Measurements from ENCODE around the gene GYS2. TPM values are rescaled to one million over a fixed set of nuclear protein-coding genes. Genes with fewer than 3 reads are reported as not detected.

Gene GYS2
- total and polyA plus RNA-seq, 2 donors (not counting 1 experiment from before 2014, with no cell fraction given): not detected

DNA sequence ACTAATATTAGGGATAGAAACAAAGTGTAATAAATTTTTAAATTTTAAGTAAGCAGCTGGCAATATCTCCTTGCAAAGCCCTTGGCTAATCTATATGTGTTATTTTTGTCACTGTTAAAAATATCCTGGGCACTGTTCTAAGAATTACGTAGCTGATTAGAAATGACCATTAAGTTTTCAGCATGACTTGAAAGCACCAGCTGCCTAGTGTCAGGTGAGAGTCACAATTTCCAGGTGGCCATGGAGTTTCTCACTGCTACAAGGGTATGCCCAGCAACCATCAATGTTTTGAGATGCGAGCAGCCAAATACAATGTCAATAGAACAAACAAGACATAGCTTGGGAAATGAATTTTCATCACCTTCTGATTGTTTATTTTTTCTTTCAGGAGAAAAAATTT lies 23.3 kb upstream of the GYS2 start:
- Histone ChIP-seq H3K9me3 (ENCODE audit: control insufficient read depth, insufficient read depth, low read depth, low read length) (no peaks in the 10 kb centered on the region), H4K20me1 (ENCODE audit: control insufficient read depth, extremely low read depth, insufficient read depth, low read length) (no peaks in the 10 kb centered on the region), H3K4me1 (ENCODE audit: control insufficient read depth, extremely low read depth, insufficient read depth, low read length) (no peaks in the 10 kb centered on the region), H3K27ac (ENCODE audit: insufficient read depth, low read length) (no peak overlapping the region), H3K27me3 (ENCODE audit: control insufficient read depth, insufficient read depth, low read length) (no peaks in the 10 kb centered on the region), H3K9ac (ENCODE audit: insufficient read depth, low read length) (no peak overlapping the region), H3K36me3 (ENCODE audit: control insufficient read depth, insufficient read depth, low read length) (no peaks in the 10 kb centered on the region), H3K4me2 (ENCODE audit: extremely low read depth, insufficient read depth, low read length) (no peak overlapping the region), H2AFZ (ENCODE audit: low read length) (no peak overlapping the region), H3K4me3 (replicated peaks in 1 of 4; ENCODE audit: control extremely low read depth in 1 of 4, insufficient read depth in 1 of 4, low read depth in 3 of 4, low read length in 4 of 4) (no peak overlapping the region), H3K79me2 (ENCODE audit: control insufficient read depth, insufficient read depth, low read length) (no peaks in the 10 kb centered on the region)
- TF ChIP-seq, protein P1, sequence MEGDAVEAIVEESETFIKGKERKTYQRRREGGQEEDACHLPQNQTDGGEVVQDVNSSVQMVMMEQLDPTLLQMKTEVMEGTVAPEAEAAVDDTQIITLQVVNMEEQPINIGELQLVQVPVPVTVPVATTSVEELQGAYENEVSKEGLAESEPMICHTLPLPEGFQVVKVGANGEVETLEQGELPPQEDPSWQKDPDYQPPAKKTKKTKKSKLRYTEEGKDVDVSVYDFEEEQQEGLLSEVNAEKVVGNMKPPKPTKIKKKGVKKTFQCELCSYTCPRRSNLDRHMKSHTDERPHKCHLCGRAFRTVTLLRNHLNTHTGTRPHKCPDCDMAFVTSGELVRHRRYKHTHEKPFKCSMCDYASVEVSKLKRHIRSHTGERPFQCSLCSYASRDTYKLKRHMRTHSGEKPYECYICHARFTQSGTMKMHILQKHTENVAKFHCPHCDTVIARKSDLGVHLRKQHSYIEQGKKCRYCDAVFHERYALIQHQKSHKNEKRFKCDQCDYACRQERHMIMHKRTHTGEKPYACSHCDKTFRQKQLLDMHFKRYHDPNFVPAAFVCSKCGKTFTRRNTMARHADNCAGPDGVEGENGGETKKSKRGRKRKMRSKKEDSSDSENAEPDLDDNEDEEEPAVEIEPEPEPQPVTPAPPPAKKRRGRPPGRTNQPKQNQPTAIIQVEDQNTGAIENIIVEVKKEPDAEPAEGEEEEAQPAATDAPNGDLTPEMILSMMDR (conservative IDR thresholded peaks at IDR 0.05 in 1 of 2, IDR thresholded peaks at IDR 0.05 in 1 of 2; ENCODE audit: low read depth in 1 of 2, low read length in 2 of 2): no peak
- TF ChIP-seq EZH2 (IDR thresholded peaks at IDR 0.05; ENCODE audit: low read length, missing control alignments): no peak
- DNase-seq (ENCODE audit: low read depth in 2 of 2): no peak

DNA sequence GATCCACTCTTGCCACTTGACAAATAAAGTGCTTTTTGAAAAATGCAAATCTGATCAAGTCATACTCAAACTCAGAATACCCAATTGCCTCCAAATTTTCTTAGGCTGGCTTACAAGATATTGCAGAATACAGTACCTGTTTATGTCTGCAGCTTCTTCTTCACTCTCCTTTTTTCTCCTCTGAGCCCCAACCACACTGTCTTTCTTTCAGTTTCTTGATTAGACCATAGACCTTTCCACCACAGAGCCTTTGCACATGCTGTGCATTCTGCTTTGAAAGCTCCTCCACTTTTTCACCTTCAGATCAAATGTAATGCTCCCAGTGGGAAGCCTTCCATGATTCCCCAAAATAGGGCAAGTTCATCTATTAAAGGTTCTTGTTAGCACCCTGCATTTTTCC lies 13.9 kb upstream of the GYS2 start:
- Histone ChIP-seq H3K9me3 (ENCODE audit: control insufficient read depth, insufficient read depth, low read depth, low read length) (no peaks in the 10 kb centered on the region), H3K4me1 (ENCODE audit: control insufficient read depth, extremely low read depth, insufficient read depth, low read length) (no peaks in the 10 kb centered on the region)
- TF ChIP-seq, protein P1 (conservative IDR thresholded peaks at IDR 0.05 in 1 of 2, IDR thresholded peaks at IDR 0.05 in 1 of 2; ENCODE audit: low read depth in 1 of 2, low read length in 2 of 2): no peak
- TF ChIP-seq EZH2 (IDR thresholded peaks at IDR 0.05; ENCODE audit: low read length, missing control alignments): no peak

DNA sequence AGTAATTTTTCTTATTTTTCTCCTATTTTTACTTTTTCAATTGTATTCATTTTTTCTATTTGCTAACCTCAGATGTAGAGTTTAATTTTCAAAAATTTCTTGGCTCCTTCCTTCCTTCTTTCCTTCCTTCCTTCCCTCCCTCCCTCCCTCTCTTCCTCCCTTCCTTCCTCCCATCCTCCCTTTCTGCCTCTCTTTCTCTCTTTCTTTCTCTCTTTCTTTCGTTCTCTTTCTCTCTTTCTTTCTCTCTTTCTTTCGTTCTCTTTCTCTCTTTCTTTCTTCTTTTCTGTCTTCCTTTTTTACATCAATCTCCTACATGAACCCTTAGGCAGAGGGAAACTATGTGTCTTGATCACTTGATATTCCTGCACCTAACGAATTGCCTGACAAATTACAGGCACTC lies 12.4 kb upstream of the GYS2 start:
- Histone ChIP-seq H3K27me3 (ENCODE audit: control insufficient read depth, insufficient read depth, low read length) (no peaks in the 10 kb centered on the region), H2AFZ (ENCODE audit: low read length) (no peak overlapping the region), H4K20me1 (ENCODE audit: control insufficient read depth, extremely low read depth, insufficient read depth, low read length) (no peaks in the 10 kb centered on the region), H3K9ac (ENCODE audit: insufficient read depth, low read length) (no peak overlapping the region), H3K4me1 (ENCODE audit: control insufficient read depth, extremely low read depth, insufficient read depth, low read length) (no peaks in the 10 kb centered on the region), H3K79me2 (ENCODE audit: control insufficient read depth, insufficient read depth, low read length) (no peaks in the 10 kb centered on the region), H3K4me2 (ENCODE audit: extremely low read depth, insufficient read depth, low read length) (no peak overlapping the region), H3K36me3 (ENCODE audit: control insufficient read depth, insufficient read depth, low read length) (no peaks in the 10 kb centered on the region), H3K9me3 (ENCODE audit: control insufficient read depth, insufficient read depth, low read depth, low read length) (no peaks in the 10 kb centered on the region), H3K4me3 (replicated peaks in 1 of 4; ENCODE audit: control extremely low read depth in 1 of 4, insufficient read depth in 1 of 4, low read depth in 3 of 4, low read length in 4 of 4) (no peak overlapping the region), H3K27ac (ENCODE audit: insufficient read depth, low read length) (no peak overlapping the region)
- TF ChIP-seq, protein P1 (conservative IDR thresholded peaks at IDR 0.05 in 1 of 2, IDR thresholded peaks at IDR 0.05 in 1 of 2; ENCODE audit: low read depth in 1 of 2, low read length in 2 of 2): no peak
- no peak for TF ChIP-seq EZH2 (IDR thresholded peaks at IDR 0.05; ENCODE audit: low read length, missing control alignments)
- no peak for DNase-seq (ENCODE audit: low read depth in 2 of 2)

More for the DNA sequence above, 13.9 kb upstream of the GYS2 start:
- Histone ChIP-seq H4K20me1 (ENCODE audit: control insufficient read depth, extremely low read depth, insufficient read depth, low read length) (no peaks in the 10 kb centered on the region), H2AFZ (ENCODE audit: low read length) (no peak overlapping the region), H3K4me2 (ENCODE audit: extremely low read depth, insufficient read depth, low read length) (no peak overlapping the region), H3K27ac (ENCODE audit: insufficient read depth, low read length) (no peak overlapping the region), H3K4me3 (replicated peaks in 1 of 4; ENCODE audit: control extremely low read depth in 1 of 4, insufficient read depth in 1 of 4, low read depth in 3 of 4, low read length in 4 of 4) (no peak overlapping the region), H3K9ac (ENCODE audit: insufficient read depth, low read length) (no peak overlapping the region), H3K79me2 (ENCODE audit: control insufficient read depth, insufficient read depth, low read length) (no peaks in the 10 kb centered on the region), H3K27me3 (ENCODE audit: control insufficient read depth, insufficient read depth, low read length) (no peaks in the 10 kb centered on the region), H3K36me3 (ENCODE audit: control insufficient read depth, insufficient read depth, low read length) (no peaks in the 10 kb centered on the region)
- DNase-seq (ENCODE audit: low read depth in 2 of 2): no peak
